ENCODE measurements around the gene WBP2.

GRCh38 chr17:75828076-75828400, 27.1 kb downstream of the WBP2 start:
- TF ChIP-seq, protein P1, sequence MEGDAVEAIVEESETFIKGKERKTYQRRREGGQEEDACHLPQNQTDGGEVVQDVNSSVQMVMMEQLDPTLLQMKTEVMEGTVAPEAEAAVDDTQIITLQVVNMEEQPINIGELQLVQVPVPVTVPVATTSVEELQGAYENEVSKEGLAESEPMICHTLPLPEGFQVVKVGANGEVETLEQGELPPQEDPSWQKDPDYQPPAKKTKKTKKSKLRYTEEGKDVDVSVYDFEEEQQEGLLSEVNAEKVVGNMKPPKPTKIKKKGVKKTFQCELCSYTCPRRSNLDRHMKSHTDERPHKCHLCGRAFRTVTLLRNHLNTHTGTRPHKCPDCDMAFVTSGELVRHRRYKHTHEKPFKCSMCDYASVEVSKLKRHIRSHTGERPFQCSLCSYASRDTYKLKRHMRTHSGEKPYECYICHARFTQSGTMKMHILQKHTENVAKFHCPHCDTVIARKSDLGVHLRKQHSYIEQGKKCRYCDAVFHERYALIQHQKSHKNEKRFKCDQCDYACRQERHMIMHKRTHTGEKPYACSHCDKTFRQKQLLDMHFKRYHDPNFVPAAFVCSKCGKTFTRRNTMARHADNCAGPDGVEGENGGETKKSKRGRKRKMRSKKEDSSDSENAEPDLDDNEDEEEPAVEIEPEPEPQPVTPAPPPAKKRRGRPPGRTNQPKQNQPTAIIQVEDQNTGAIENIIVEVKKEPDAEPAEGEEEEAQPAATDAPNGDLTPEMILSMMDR (IDR thresholded peaks at IDR 0.05): no peak
- no peak for TF ChIP-seq POLR2A (IDR thresholded peaks at IDR 0.05)
